Erythroblast (primary cell): ENCODE results near the gene SERGEF.

Source experiments
- DNase-seq, 2 experiments: peaks; one replicate each; lab custom pipeline; 2025; lab: John Stamatoyannopoulos, UW
- GATA1 ChIP-seq: IDR thresholded peaks from 2 replicates; pipeline ENCODE4 v1.6.1; 2011; ENCODE audit warnings: low read depth, mild to moderate bottlenecking, control low read depth, low read length, moderate library complexity
- POLR2A ChIP-seq: IDR thresholded peaks from 2 replicates; pipeline ENCODE4 v1.6.1; 2011; ENCODE audit warnings: mild to moderate bottlenecking, low read length

SERGEF gene

GRCh38 chr11:17753153-17753552, 259.7 kb downstream of the SERGEF start:
- DNase-seq, result no peak
- TF ChIP-seq POLR2A (no peak), GATA1 (no peak)

DNA sequence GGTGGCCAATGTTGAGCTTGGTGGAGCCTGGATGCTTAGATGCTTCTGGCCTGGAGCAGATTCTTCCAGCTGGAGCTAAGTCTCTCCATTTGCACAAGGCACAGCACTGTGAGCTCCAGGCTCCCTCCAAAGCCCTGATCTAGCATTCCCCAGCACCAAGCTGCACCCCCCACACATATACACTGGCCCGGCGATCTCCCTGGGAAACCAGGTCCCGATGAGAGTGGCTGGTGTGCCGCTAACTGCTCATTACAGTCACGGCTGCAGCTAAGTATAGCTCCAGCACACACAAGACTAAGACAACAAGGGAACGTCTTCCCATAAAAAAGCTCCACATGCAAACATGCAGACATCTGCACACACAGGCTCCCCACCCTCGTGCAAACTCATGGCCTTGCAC, 260.7 kb downstream of the SERGEF start:
- TF ChIP-seq GATA1 (no peak), POLR2A (no peak)
- DNase-seq, result no peak

- no peak for DNase-seq
- no peak for TF ChIP-seq POLR2A
- no peak for TF ChIP-seq GATA1
These were observed 261.3 kb downstream of the SERGEF start for GRCh38 chr11:17751558-17751957.

GRCh38 chr11:17750801-17751165, 262.1 kb downstream of the SERGEF start:
- DNase-seq, result no peak
- TF ChIP-seq POLR2A, result no peak
- no peak for TF ChIP-seq GATA1

DNA sequence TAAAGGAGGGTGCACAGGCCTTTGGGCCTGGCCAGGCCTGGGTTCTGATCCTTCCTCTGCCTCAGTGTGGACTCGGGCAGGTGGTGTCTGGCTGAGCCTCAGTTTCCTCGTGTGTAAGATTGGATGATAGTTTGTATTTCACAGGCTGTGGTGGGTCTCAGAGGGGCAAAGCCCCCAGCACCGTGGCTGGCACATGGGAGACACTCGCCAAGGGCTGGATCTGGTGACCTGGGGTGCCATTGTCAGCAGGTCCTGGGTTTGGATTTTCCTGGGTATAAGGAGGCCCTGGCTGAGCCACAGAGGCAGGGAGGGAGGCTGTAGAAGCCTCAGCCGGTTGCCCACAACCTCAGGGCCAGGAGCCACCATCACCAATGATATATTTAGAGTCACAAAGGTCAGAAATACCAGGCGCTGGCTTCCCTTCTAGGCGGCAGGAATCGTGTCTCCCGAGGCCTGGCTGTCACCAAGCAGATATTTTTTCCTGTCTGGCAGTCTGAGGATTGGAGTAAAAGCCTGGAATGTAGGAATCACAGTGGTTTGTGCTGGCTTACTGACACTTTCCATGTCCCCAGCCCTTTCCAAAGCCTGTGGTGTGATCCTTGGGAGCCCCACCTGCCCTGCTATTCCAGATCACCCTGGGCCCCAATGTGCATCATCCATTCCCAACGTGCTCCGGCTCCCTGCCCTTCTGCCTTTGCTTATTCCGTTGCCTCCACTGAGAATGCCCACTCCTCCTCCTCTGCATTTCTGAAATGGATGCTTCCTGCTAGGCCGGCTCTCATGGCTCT, 262.6 kb downstream of the SERGEF start:
- no peak for DNase-seq
- TF ChIP-seq GATA1 (no peak), POLR2A (no peak)

GRCh38 chr11:17748761-17749721, 263.8 kb downstream of the SERGEF start:
- no peak for DNase-seq
- TF ChIP-seq POLR2A, result no peak
- TF ChIP-seq GATA1, result no peak

DNA sequence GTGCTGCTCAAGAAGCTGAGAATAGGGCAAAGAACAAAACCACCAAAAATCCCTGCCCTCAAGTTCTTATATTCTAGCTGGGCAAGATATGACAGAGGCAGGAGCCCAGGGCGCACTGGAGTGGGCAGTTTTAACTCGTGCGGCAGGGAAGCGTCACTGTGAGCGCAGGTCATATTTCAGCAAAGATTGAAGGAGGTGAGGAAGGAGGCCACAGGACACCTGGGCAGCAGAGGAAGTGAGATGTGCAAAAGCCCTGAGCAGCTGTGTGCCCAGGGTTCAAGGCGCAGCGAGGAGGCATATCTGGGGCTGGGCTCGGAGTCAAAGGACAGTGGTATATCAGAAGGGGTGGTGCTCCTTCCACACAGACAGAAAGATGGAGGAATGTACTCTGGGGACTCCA, 264.8 kb downstream of the SERGEF start:
- no peak for DNase-seq
- TF ChIP-seq POLR2A, result no peak
- no peak for TF ChIP-seq GATA1

GRCh38 chr11:17747131-17747955, 265.5 kb downstream of the SERGEF start:
- no peak for TF ChIP-seq POLR2A
- no peak for TF ChIP-seq GATA1
- no peak for DNase-seq

DNA sequence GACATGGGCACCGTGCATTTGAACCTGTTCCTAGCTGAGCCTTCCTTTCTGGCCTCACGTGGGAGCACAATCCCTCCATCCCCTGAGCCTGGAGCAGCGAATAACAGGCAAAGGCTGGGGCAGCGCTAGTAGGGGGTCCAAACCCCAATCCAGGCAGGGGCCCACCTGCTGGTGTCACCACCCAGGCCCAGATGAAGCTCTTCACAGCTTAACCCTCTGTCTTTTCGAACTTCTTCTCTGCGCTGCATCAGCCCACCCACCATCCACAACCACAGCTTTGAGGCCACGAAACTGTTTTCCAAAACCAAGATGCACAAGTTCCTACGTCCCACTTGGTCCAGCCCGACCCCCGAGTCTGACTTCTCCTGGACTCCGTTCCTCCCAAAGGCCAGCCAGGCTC, 266.8 kb downstream of the SERGEF start:
- no peak for DNase-seq
- no peak for TF ChIP-seq POLR2A
- no peak for TF ChIP-seq GATA1

DNA sequence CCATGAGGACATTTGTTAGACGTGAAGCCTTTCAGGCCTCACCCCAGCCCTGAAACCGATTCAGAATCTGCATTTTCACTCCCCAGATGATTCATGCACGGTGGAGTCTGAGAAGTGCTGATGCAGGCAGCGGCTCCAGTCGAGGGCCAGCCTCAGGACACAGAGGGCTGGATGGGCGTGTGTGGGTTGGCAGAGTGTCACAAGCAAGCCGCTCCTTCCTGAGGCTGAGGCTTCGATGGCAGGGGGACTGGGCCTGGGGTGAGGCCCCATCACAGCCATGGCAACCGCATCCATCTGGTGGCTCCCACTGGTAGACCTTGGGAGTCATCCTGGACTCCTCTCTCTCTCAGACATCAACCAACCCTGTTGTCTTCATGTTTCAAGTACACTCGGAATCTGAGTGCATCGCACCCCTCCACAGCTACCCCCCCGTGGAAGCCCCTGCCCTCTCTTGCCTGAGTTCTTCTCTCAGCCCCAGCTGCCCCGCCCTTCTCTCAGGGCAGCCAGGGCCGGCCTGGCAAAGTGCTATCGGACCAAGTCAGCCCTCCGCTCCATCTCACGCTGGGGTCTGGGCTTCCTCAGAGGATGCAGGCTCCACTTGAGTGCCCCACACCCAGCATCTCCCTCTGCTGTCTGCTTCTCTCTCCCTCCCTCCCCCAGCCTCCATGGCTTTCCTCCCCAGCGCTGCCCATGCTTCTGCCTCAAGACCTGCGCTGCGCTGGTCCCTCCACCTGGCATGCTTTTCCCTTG, 267.6 kb downstream of the SERGEF start:
- TF ChIP-seq GATA1 (no peak), POLR2A (no peak)
- no peak for DNase-seq

GRCh38 chr11:17744151-17744940, 268.5 kb downstream of the SERGEF start:
- no peak for TF ChIP-seq POLR2A
- TF ChIP-seq GATA1, result no peak
- DNase-seq, result no peak

DNA sequence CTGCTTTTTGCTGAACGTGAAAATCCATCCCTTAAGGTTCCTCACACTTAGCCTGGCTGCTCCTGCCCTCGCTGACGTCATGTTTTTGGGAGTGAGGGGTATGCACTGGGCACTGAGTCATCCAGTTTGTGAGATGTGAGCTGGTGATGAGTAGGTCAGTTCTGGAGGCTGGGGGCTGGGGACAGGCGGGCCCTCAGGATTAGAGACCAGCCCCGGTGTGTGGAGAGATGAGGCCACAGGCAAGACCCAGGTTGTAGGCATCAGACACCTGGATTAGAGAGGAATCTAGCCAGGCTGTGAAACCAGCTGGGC, 269.1 kb downstream of the SERGEF start:
- DNase-seq, result no peak
- TF ChIP-seq GATA1 (no peak), POLR2A (no peak)

GRCh38 chr11:17743026-17743807, 269.6 kb downstream of the SERGEF start:
- TF ChIP-seq POLR2A (no peak), GATA1 (no peak)
- no peak for DNase-seq
